ENCODE data around the gene NOLC1. TPM values are rescaled to one million over a fixed set of nuclear protein-coding genes. Genes with fewer than 3 reads are reported as not detected.

The NOLC1 gene
- 52.3 and 62.2 TPM in 2 replicates for total RNA-seq
- 56.2 and 74.2 TPM in 2 replicates for polyA plus RNA-seq

- Histone ChIP-seq H3K36me3 (peaks cover 24% of the 10 kb centered on the region), H3K4me1 (ENCODE audit: low read depth) (peaks cover 2% of the 10 kb centered on the region), H3K4me3 (peak within 1 kb of the TSS; percentile 93), H3K27ac (peak within 1 kb of the TSS; percentile 88), H3K27me3 (no peaks in the 10 kb centered on the region), H3K9me3 (ENCODE audit: low read depth) (no peaks in the 10 kb centered on the region)
- DNase-seq (ENCODE audit: low read depth in 1 of 2, low spot score in 1 of 2) = peak; percentile 98 to 100
- TF ChIP-seq, protein P1, sequence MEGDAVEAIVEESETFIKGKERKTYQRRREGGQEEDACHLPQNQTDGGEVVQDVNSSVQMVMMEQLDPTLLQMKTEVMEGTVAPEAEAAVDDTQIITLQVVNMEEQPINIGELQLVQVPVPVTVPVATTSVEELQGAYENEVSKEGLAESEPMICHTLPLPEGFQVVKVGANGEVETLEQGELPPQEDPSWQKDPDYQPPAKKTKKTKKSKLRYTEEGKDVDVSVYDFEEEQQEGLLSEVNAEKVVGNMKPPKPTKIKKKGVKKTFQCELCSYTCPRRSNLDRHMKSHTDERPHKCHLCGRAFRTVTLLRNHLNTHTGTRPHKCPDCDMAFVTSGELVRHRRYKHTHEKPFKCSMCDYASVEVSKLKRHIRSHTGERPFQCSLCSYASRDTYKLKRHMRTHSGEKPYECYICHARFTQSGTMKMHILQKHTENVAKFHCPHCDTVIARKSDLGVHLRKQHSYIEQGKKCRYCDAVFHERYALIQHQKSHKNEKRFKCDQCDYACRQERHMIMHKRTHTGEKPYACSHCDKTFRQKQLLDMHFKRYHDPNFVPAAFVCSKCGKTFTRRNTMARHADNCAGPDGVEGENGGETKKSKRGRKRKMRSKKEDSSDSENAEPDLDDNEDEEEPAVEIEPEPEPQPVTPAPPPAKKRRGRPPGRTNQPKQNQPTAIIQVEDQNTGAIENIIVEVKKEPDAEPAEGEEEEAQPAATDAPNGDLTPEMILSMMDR (IDR thresholded peaks at IDR 0.05; ENCODE audit: low read depth, low read length) = no peak
Measured at GRCh38 chr10:102151774-102152544, at the start of gene NOLC1. NOLC1 (plus strand) TSS chr10:102152389; CDS start chr10:102152411, 22 bp downstream.

- H3K36me3 ChIP-seq = peaks cover 5% of the 10 kb centered on the region
- no peak overlapping the region for H3K4me3 ChIP-seq
- H3K27me3 ChIP-seq = no peaks in the 10 kb centered on the region
- no peak for DNase-seq (ENCODE audit: low read depth in 1 of 2, low spot score in 1 of 2)
- TF ChIP-seq, protein P1 (IDR thresholded peaks at IDR 0.05; ENCODE audit: low read depth, low read length) = no peak
- H3K9me3 ChIP-seq (ENCODE audit: low read depth) = no peaks in the 10 kb centered on the region
- no peak overlapping the region for H3K27ac ChIP-seq
- H3K4me1 ChIP-seq (ENCODE audit: low read depth) = no peaks in the 10 kb centered on the region
Measured at GRCh38 chr10:102102421-102102820, 49.8 kb upstream of the NOLC1 start.

DNA sequence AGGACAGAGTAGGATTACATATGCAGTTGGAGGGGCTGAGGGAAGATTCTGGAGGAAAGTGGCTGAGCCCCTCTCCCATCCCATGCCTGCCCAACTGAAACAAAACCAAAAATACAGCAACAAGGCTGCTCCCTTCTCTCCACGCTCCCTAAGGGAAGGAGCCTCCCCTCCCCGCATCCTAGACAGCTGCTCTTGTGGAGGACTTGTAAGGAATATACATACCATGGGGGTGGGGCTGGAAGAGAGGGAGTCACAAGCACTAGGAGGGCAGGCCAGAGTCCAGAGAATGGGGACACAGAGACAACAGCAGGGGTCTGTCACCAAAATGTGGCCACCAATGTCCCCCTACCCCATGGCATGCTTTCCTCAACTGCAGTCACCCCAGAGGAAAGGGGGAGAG is 45.2 kb upstream of the NOLC1 start:
- TF ChIP-seq, protein P1 (IDR thresholded peaks at IDR 0.05; ENCODE audit: low read depth, low read length) = no peak
- H3K36me3 ChIP-seq = peaks cover 41% of the 10 kb centered on the region
- peak overlapping the region; percentile 23 for H3K27ac ChIP-seq
- no peaks in the 10 kb centered on the region for H3K9me3 ChIP-seq (ENCODE audit: low read depth)
- DNase-seq (ENCODE audit: low read depth in 1 of 2, low spot score in 1 of 2) = no peak
- no peak overlapping the region for H3K4me3 ChIP-seq
- no peaks in the 10 kb centered on the region for H3K27me3 ChIP-seq
- H3K4me1 ChIP-seq (ENCODE audit: low read depth) = no peaks in the 10 kb centered on the region

DNA sequence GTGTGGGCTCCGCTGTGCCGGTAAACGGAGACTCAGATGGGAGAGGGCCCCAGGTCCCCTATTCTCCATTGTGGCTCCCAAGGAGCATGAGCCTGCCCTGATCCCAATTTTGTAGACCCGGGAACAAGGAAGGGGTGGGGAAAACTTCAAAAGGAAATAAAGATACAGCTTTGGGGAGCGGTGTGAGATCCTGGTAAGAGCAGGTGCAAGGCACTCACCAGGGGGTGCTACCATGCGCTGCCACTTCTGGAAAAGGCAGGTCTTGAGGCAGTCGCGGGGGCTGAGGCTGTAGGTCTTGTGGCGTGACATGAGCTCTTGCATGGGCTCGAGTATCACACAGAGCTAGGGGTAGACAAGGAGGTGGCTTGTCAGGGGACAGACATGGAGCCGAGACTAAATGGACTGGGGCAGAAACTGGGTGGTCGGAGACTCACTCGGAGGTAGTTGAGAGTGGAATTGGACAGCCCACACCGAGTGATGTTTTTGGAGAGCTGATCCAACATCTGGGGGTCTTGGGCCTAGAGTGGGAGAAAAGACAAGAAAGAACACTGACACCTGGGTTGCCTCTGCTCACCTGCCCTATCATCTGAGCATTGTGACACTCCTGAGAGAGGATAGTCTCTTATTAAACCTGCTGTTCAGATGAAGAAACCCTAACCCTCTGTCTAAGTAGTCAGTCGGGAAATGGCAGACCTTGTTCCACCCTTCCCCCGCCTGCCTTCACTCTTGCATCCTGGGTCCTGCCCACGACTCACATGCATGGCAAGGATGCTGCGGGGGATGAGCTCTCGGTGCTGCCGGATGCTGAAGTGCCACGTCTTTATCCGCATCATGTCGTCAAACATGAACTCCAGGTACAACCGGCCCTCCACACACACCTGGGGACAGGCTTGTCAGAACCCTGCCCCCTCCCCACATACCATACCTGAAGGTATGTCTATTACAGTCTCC is 42.7 kb upstream of the NOLC1 start:
- H3K9me3 ChIP-seq (ENCODE audit: low read depth) = no peaks in the 10 kb centered on the region
- H3K4me3 ChIP-seq = no peak overlapping the region
- H3K4me1 ChIP-seq (ENCODE audit: low read depth) = peaks cover 10% of the 10 kb centered on the region
- no peak overlapping the region for H3K27ac ChIP-seq
- H3K36me3 ChIP-seq = peaks cover 41% of the 10 kb centered on the region
- TF ChIP-seq, protein P1 (IDR thresholded peaks at IDR 0.05; ENCODE audit: low read depth, low read length) = no peak
- H3K27me3 ChIP-seq = no peaks in the 10 kb centered on the region
- no peak for DNase-seq (ENCODE audit: low read depth in 1 of 2, low spot score in 1 of 2)

DNA sequence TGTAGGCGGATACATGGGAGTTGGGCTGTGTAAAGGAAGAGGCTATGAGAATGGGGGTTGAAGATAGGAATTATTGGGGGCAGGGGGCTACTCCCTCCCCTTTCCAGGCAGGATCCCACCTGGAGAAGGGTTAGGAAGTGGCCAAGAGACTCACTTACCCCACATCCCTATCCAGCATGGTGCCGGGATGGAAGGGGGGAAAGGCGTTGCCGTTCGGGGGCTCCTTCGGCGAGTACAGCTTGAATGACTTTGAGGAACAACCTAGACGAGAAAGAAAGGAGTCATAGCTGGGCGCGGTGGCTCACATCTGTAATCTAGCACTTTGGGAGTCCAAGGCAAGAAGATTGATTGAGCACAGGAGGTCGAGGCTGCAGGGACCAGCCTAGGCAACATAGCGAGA is 40.9 kb upstream of the NOLC1 start:
- no peak for DNase-seq (ENCODE audit: low read depth in 1 of 2, low spot score in 1 of 2)
- no peaks in the 10 kb centered on the region for H3K27me3 ChIP-seq
- peaks cover 23% of the 10 kb centered on the region for H3K4me1 ChIP-seq (ENCODE audit: low read depth)
- H3K4me3 ChIP-seq = no peak overlapping the region
- no peaks in the 10 kb centered on the region for H3K9me3 ChIP-seq (ENCODE audit: low read depth)
- H3K27ac ChIP-seq = no peak overlapping the region
- TF ChIP-seq, protein P1 (IDR thresholded peaks at IDR 0.05; ENCODE audit: low read depth, low read length) = no peak
- H3K36me3 ChIP-seq = peaks cover 41% of the 10 kb centered on the region

Measured in cardiac muscle cell (in vitro differentiated cells and primary cell).